PFSK-1 (cell line): ENCODE data around the gene CIDEC.

ENCODE experiments used
- POLR2AphosphoS5 ChIP-seq: IDR thresholded peaks from 2 replicates; pipeline ENCODE4 v1.6.1; 2012; ENCODE audit warnings: low read depth, mild to moderate bottlenecking, control low read depth, low read length, moderate library complexity
- TAF1 ChIP-seq: IDR thresholded peaks from 2 replicates; pipeline ENCODE4 v1.6.1; 2012; ENCODE audit warnings: low read length, control low read depth, borderline replicate concordance; ENCODE audit not compliant: insufficient read depth
- TF ChIP-seq, protein P1 (sequence below), 2 experiments: IDR thresholded peaks; 2 replicates each; pipeline versions ENCODE4 v1.6.1 to v1.8.0; 2011 to 2012; ENCODE audit warnings: low read depth in 2 of 2, low read length in 2 of 2, control low read depth in 1 of 2, inconsistent platforms in 1 of 2, mild to moderate bottlenecking in 1 of 2, moderate library complexity in 1 of 2; ENCODE audit not compliant: insufficient read depth in 1 of 2

DNA sequence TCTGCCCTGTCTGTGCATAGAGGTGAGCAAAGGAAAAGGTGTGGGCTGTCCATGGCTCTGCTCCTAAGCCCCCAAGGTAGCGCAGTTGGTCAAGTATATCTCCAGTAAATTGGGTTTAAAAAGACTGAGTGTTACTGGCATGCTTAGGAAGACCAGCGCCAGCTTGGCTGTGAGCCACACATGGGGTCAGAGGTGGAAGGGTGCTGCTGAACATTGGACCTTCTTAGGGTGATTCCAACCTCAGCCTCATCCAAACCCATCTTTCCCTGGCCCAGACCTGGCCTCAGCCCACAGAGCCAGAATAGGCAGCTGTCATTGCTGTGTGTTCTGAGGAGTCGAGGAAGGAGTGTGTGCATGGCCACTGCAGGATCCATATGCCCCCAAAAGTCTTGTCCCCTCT is 28.2 kb upstream of the CIDEC start:
- no peak for TF ChIP-seq POLR2AphosphoS5
- no peak for TF ChIP-seq TAF1
- TF ChIP-seq, protein P1, sequence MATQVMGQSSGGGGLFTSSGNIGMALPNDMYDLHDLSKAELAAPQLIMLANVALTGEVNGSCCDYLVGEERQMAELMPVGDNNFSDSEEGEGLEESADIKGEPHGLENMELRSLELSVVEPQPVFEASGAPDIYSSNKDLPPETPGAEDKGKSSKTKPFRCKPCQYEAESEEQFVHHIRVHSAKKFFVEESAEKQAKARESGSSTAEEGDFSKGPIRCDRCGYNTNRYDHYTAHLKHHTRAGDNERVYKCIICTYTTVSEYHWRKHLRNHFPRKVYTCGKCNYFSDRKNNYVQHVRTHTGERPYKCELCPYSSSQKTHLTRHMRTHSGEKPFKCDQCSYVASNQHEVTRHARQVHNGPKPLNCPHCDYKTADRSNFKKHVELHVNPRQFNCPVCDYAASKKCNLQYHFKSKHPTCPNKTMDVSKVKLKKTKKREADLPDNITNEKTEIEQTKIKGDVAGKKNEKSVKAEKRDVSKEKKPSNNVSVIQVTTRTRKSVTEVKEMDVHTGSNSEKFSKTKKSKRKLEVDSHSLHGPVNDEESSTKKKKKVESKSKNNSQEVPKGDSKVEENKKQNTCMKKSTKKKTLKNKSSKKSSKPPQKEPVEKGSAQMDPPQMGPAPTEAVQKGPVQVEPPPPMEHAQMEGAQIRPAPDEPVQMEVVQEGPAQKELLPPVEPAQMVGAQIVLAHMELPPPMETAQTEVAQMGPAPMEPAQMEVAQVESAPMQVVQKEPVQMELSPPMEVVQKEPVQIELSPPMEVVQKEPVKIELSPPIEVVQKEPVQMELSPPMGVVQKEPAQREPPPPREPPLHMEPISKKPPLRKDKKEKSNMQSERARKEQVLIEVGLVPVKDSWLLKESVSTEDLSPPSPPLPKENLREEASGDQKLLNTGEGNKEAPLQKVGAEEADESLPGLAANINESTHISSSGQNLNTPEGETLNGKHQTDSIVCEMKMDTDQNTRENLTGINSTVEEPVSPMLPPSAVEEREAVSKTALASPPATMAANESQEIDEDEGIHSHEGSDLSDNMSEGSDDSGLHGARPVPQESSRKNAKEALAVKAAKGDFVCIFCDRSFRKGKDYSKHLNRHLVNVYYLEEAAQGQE (IDR thresholded peaks at IDR 0.05; ENCODE audit: insufficient read depth in 1 of 2, low read depth in 2 of 2, low read length in 2 of 2), result no peak
